Adipose tissue (tissue), 3 donors: ENCODE results near the gene METTL8. TPM values are rescaled to one million over a fixed set of nuclear protein-coding genes. Genes with fewer than 3 reads are reported as not detected.
"Not testable (repeated sequence)": the region's sequence is repeated elsewhere in the genome, so short reads cannot be mapped to it uniquely, and the experiment has no call there.

Experiments
- H3K27ac ChIP-seq: one replicate; pipeline ENCODE4 v1.5.1; 2013; ENCODE audit warnings: low read depth, low read length
- WGBS, 3 donors: extraction: QIAGEN DNeasy Blood & Tissue Kit; methylation state at CpG; one replicate each; pipeline ENCODE4 v1.1.7; 2013; 5-methylcytosine and 5-hydroxymethylcytosine counted together
- polyA plus RNA-seq, 3 donors: library from polyadenylated mRNA; stranded (reverse); fragments of 200-250 nt; gene quantifications; one replicate each; pipeline ENCODE4 v1.2.3, GENCODE V29; 2013
- donor health status: healthy with polysubstance abuse.
- donor health status: Bipolar disorder and iron deficiency.
- donor health status: healthy.

The METTL8 gene
- polyA plus RNA-seq, 3 donors = 2.8 to 8.1 (median 3.8) TPM

GRCh38 chr2:171325886-171326585 is 107.8 kb downstream of the METTL8 start:
- no peak overlapping the region for H3K27ac ChIP-seq
- WGBS, 3 donors = 77 to 92% (median 77%) methylated on average over 4 of the region's 4 CpGs

- 84 to 85% (median 85%) methylated on average over 5 of the region's 5 CpGs for WGBS, 3 donors
- H3K27ac ChIP-seq = no peak overlapping the region
Observed at GRCh38 chr2:171323971-171324528, 109.7 kb downstream of the METTL8 start.

GRCh38 chr2:171322928-171323327 is 110.9 kb downstream of the METTL8 start:
- H3K27ac ChIP-seq = no peak overlapping the region
- WGBS, 3 donors = 95 to 97% (median 96%) methylated on average over 4 of the region's 4 CpGs

GRCh38 chr2:171320731-171321130 is 113.1 kb downstream of the METTL8 start:
- no peak overlapping the region for H3K27ac ChIP-seq

GRCh38 chr2:171320208-171320621 is 113.6 kb downstream of the METTL8 start:
- no peak overlapping the region for H3K27ac ChIP-seq
- WGBS, 3 donors = 83 to 92% (median 92%) methylated on average over 5 of the region's 5 CpGs

- H3K27ac ChIP-seq = no peak overlapping the region
Observed at GRCh38 chr2:171319164-171319810, 114.5 kb downstream of the METTL8 start.

GRCh38 chr2:171318463-171318934 is 115.3 kb downstream of the METTL8 start:
- WGBS, 3 donors = 50 to 69% (median 59%) methylated on average over 6 of the region's 6 CpGs
- H3K27ac ChIP-seq = no peak overlapping the region

More at GRCh38 chr2:171319164-171319810, 114.5 kb downstream of the METTL8 start:
- 71 to 79% (median 74%) methylated on average over 12 of the region's 12 CpGs for WGBS, 3 donors

- WGBS, 3 donors = 83 to 90% (median 86%) methylated on average over 4 of the region's 4 CpGs
- H3K27ac ChIP-seq = no peak overlapping the region
Observed at GRCh38 chr2:171317492-171318125, 116.2 kb downstream of the METTL8 start.

GRCh38 chr2:171316755-171317337 is 116.9 kb downstream of the METTL8 start:
- no peak overlapping the region for H3K27ac ChIP-seq
- 83 to 89% (median 86%) methylated on average over 7 of the region's 7 CpGs for WGBS, 3 donors

- no peak overlapping the region for H3K27ac ChIP-seq
- WGBS, 3 donors = 37 to 63% (median 44%) methylated on average over 2 of the region's 2 CpGs
Observed at GRCh38 chr2:171316220-171316619, 117.6 kb downstream of the METTL8 start.

- 61 to 71% (median 71%) methylated on average over 3 of the region's 3 CpGs for WGBS, 3 donors
- H3K27ac ChIP-seq = no peak overlapping the region
Observed at GRCh38 chr2:171315781-171316180, 118.0 kb downstream of the METTL8 start.

GRCh38 chr2:171312182-171312581 is 121.6 kb downstream of the METTL8 start:
- 91 to 98% (median 94%) methylated on average over 3 of the region's 3 CpGs for WGBS, 3 donors

GRCh38 chr2:171311589-171311988 is 122.2 kb downstream of the METTL8 start:
- WGBS, 3 donors = 93 to 97% (median 96%) methylated on average over 1 of the region's 1 CpG
- not testable (repeated sequence) for H3K27ac ChIP-seq

More at GRCh38 chr2:171312182-171312581, 121.6 kb downstream of the METTL8 start:
- not testable (repeated sequence) for H3K27ac ChIP-seq

GRCh38 chr2:171310889-171311288 is 122.9 kb downstream of the METTL8 start:
- no peak overlapping the region for H3K27ac ChIP-seq
- WGBS, 3 donors = 80 to 96% (median 96%) methylated on average over 2 of the region's 2 CpGs

GRCh38 chr2:171309455-171310286 is 124.1 kb downstream of the METTL8 start:
- no peak overlapping the region for H3K27ac ChIP-seq
- 82 to 84% (median 83%) methylated on average over 6 of the region's 6 CpGs for WGBS, 3 donors

GRCh38 chr2:171308280-171309054 is 125.3 kb downstream of the METTL8 start:
- 95 to 100% (median 98%) methylated on average over 6 of the region's 6 CpGs for WGBS, 3 donors
- no peak overlapping the region for H3K27ac ChIP-seq

- WGBS, 3 donors = 96 to 98% (median 98%) methylated on average over 4 of the region's 4 CpGs
Observed at GRCh38 chr2:171307560-171307959, 126.2 kb downstream of the METTL8 start.

More at GRCh38 chr2:171307560-171307959, 126.2 kb downstream of the METTL8 start:
- H3K27ac ChIP-seq = no peak overlapping the region
